Natural killer cell (primary cell): ENCODE data around the gene BCAS3. TPM values are rescaled to one million over a fixed set of nuclear protein-coding genes. Genes with fewer than 3 reads are reported as not detected.

Experiments
- ATAC-seq, 3 donors: fragments of 150-1000 bp in 2 of 3; fragments of 200-7000 bp in 1 of 3; cut with Tn5 transposase; 1 replicate in 1 of 3; 2 replicates in 2 of 3; pipeline ENCODE4 v1.10.0; 2021; ENCODE audit warnings: mild to moderate bottlenecking in 2 of 3, moderate library complexity in 2 of 3
- DNase-seq, 2 donors: peaks; one replicate each; pipeline versions ENCODE4 v3.0.0 to v3.0.0-alpha.2; 2013 to 2021; ENCODE audit warnings: mixed read lengths in 1 of 2
- H3K27ac ChIP-seq: one replicate; pipeline ENCODE4 v1.5.1; 2013; ENCODE audit warnings: mild to moderate bottlenecking, low read length
- H3K27me3 ChIP-seq: one replicate; pipeline ENCODE4 v1.6.1; 2013; ENCODE audit warnings: low read length; ENCODE audit not compliant: control insufficient read depth, insufficient read depth
- H3K36me3 ChIP-seq: one replicate; pipeline ENCODE4 v1.6.1; 2013; ENCODE audit warnings: low read length; ENCODE audit not compliant: control insufficient read depth, insufficient read depth
- H3K4me1 ChIP-seq: one replicate; pipeline ENCODE4 v1.6.1; 2013; ENCODE audit warnings: low read length; ENCODE audit not compliant: control insufficient read depth, insufficient read depth
- H3K4me3 ChIP-seq: one replicate; pipeline ENCODE4 v1.5.1; 2013; ENCODE audit warnings: low read length
- H3K9me3 ChIP-seq: one replicate; pipeline ENCODE4 v1.6.1; 2013; ENCODE audit warnings: low read length; ENCODE audit not compliant: control insufficient read depth, insufficient read depth
- H3K27ac Mint-ChIP-seq, 2 donors: one replicate each; pipeline ENCODE4 v1.8.0; 2022; ENCODE audit warnings: mild to moderate bottlenecking in 2 of 2, mixed read lengths in 2 of 2, moderate library complexity in 1 of 2
- H3K27me3 Mint-ChIP-seq, 2 donors: one replicate each; pipeline ENCODE4 v1.8.0; 2022; ENCODE audit warnings: low read depth in 2 of 2, mixed read lengths in 2 of 2
- H3K36me3 Mint-ChIP-seq: one replicate; pipeline ENCODE4 v1.8.0; 2022; ENCODE audit warnings: mixed read lengths
- H3K4me1 Mint-ChIP-seq, 2 donors: one replicate each; pipeline ENCODE4 v1.8.0; 2022; ENCODE audit warnings: mixed read lengths in 2 of 2
- H3K4me3 Mint-ChIP-seq: one replicate; pipeline ENCODE4 v1.8.0; 2022; ENCODE audit warnings: mild to moderate bottlenecking, moderate library complexity, mixed read lengths
- H3K9me3 Mint-ChIP-seq, 2 donors: one replicate each; pipeline ENCODE4 v1.8.0; 2022; ENCODE audit warnings: mixed read lengths in 2 of 2
- CTCF ChIP-seq: fragments of 200-600 bp; IDR thresholded peaks from one replicate; pipeline ENCODE4 v1.8.0; 2022; ENCODE audit warnings: antibody characterized with exemption
- whole genome bisulfite sequencing: methylation state at CpG from one replicate; pipeline ENCODE4 v1.1.7; 2013; ENCODE audit warnings: missing lambda C conversion rate; ENCODE audit not compliant: insufficient coverage; 5-methylcytosine and 5-hydroxymethylcytosine counted together
- intact Hi-C: fragments of 100-400 bp; cut with micrococcal nuclease; formaldehyde crosslinking; loops from one replicate; pipeline ENCODE4 v1.14.2; 2022
- total RNA-seq, 4 donors: library from RNA; stranded (reverse); fragments of 120-200 nt in 1 of 4; gene quantifications; one replicate each; pipeline versions ENCODE4 v1.2.3 to v1.2.4, GENCODE V29; 2013 to 2022

BCAS3 gene
- total RNA-seq, 3 donors from 2014 or later (not counting 1 experiment from before 2014, with no cell fraction given) = 60.5 to 87.8 (median 72.0) TPM

- Histone ChIP-seq H3K27me3 (no peaks in the 10 kb centered on the region), H3K36me3 (peaks cover 2% of the 10 kb centered on the region), H3K4me1 (no peaks in the 10 kb centered on the region), H3K27ac (no peak overlapping the region), H3K4me3 (no peak overlapping the region), H3K9me3 (no peaks in the 10 kb centered on the region)
- 91% methylated on average over 2 of the region's 3 CpGs for WGBS
- DNase-seq (no peak), ATAC-seq (no peak)
- Mint-ChIP-seq H3K9me3 (no peaks in the 10 kb centered on the region), H3K27ac (no peak overlapping the region), H3K36me3 (peaks cover 5% of the 10 kb centered on the region), H3K27me3 (no peaks in the 10 kb centered on the region), H3K4me3 (no peak overlapping the region), H3K4me1 (peaks cover 0 to 4% of the 10 kb centered on the region in 2 donors)
- TF ChIP-seq CTCF = no peak
- intact Hi-C loops = no loop called here
These were observed 338.3 kb downstream of the BCAS3 start for GRCh38 chr17:61015966-61016365.

- Mint-ChIP-seq H3K9me3 (no peaks in the 10 kb centered on the region), H3K4me3 (no peak overlapping the region), H3K27me3 (no peaks in the 10 kb centered on the region), H3K36me3 (peaks cover 5% of the 10 kb centered on the region), H3K4me1 (no peaks in the 10 kb centered on the region), H3K27ac (no peak overlapping the region)
- no peaks in the 10 kb centered on the region for H3K4me1 ChIP-seq
- no CpG with 5 or more reads among the region's 3 CpGs for WGBS
- no peak overlapping the region for H3K4me3 ChIP-seq
- intact Hi-C loops = no loop called here
- H3K36me3 ChIP-seq = peaks cover 2% of the 10 kb centered on the region
- DNase-seq = no peak
- H3K27me3 ChIP-seq = no peaks in the 10 kb centered on the region
- H3K27ac ChIP-seq = no peak overlapping the region
- no peak for ATAC-seq
- H3K9me3 ChIP-seq = no peaks in the 10 kb centered on the region
- no peak for TF ChIP-seq CTCF
These were observed 339.8 kb downstream of the BCAS3 start for GRCh38 chr17:61017317-61018006.

- Histone ChIP-seq H3K4me1 (no peaks in the 10 kb centered on the region), H3K27ac (no peak overlapping the region), H3K4me3 (no peak overlapping the region), H3K36me3 (peaks cover 2% of the 10 kb centered on the region), H3K9me3 (no peaks in the 10 kb centered on the region), H3K27me3 (no peaks in the 10 kb centered on the region)
- Mint-ChIP-seq H3K27ac (no peak overlapping the region), H3K36me3 (peaks cover 5% of the 10 kb centered on the region), H3K4me1 (no peaks in the 10 kb centered on the region), H3K9me3 (no peaks in the 10 kb centered on the region), H3K4me3 (no peak overlapping the region), H3K27me3 (no peaks in the 10 kb centered on the region)
- 95% methylated on average over 5 of the region's 5 CpGs for WGBS
- no peak for TF ChIP-seq CTCF
- intact Hi-C loops = no loop called here
- ATAC-seq (no peak), DNase-seq (no peak)
These were observed 341.3 kb downstream of the BCAS3 start for GRCh38 chr17:61018938-61019337.

- WGBS = no CpG with 5 or more reads among the region's 2 CpGs
- H3K9me3 Mint-ChIP-seq = no peaks in the 10 kb centered on the region
- intact Hi-C loops = no loop called here
- no peak for ATAC-seq
- no peaks in the 10 kb centered on the region for H3K27me3 Mint-ChIP-seq
- no peak overlapping the region for H3K4me3 Mint-ChIP-seq
- Histone ChIP-seq H3K4me1 (no peaks in the 10 kb centered on the region), H3K4me3 (no peak overlapping the region), H3K36me3 (no peaks in the 10 kb centered on the region), H3K27me3 (no peaks in the 10 kb centered on the region), H3K27ac (no peak overlapping the region), H3K9me3 (no peaks in the 10 kb centered on the region)
- H3K4me1 Mint-ChIP-seq = no peaks in the 10 kb centered on the region
- no peaks in the 10 kb centered on the region for H3K36me3 Mint-ChIP-seq
- no peak overlapping the region for H3K27ac Mint-ChIP-seq
- DNase-seq = no peak
- TF ChIP-seq CTCF = no peak
These were observed 346.3 kb downstream of the BCAS3 start for GRCh38 chr17:61023996-61024395.
